Tibial nerve (tissue), 4 donors: ENCODE data around the gene HACD3.

Experiments used
- EP300 ChIP-seq, 2 donors: sonication (generic); formaldehyde crosslinking; IDR thresholded peaks; one replicate each; pipeline ENCODE4 v1.6.1; 2017; ENCODE audit warnings: antibody characterized with exemption in 2 of 2, mild to moderate bottlenecking in 1 of 2
- TF ChIP-seq, protein P1 (sequence below), 5 experiments: fragments of 200-600 bp in 3 of 5; fragments of 450-650 bp in 2 of 5; sonication (generic) in 3 of 5; IDR thresholded peaks; one replicate each; pipeline ENCODE4 v1.5.1; 2016 to 2019; ENCODE audit warnings: antibody characterized with exemption in 5 of 5, mild to moderate bottlenecking in 3 of 5, moderate library complexity in 2 of 5

DNA sequence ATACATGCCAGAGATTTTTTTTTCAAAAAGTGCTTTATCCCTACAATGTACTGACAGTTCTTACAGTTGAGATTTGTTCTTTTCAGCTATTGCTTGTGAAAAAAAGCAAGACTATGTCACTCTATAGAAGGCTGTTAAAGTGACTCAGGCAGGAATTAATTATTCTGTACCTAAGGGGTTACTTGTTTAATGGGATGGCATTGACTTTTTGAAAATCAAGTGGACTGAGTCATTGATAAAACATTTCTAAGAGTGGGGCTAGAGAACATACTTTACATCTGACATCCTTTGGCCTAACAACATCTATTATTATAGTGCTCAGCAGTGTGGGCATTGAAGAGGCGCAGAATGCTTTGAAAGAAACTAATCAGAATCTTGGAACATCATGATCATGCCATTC lies 46.4 kb downstream of the HACD3 start:
- TF ChIP-seq, protein P1, sequence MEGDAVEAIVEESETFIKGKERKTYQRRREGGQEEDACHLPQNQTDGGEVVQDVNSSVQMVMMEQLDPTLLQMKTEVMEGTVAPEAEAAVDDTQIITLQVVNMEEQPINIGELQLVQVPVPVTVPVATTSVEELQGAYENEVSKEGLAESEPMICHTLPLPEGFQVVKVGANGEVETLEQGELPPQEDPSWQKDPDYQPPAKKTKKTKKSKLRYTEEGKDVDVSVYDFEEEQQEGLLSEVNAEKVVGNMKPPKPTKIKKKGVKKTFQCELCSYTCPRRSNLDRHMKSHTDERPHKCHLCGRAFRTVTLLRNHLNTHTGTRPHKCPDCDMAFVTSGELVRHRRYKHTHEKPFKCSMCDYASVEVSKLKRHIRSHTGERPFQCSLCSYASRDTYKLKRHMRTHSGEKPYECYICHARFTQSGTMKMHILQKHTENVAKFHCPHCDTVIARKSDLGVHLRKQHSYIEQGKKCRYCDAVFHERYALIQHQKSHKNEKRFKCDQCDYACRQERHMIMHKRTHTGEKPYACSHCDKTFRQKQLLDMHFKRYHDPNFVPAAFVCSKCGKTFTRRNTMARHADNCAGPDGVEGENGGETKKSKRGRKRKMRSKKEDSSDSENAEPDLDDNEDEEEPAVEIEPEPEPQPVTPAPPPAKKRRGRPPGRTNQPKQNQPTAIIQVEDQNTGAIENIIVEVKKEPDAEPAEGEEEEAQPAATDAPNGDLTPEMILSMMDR (IDR thresholded peaks at IDR 0.05): no peak
- no peak for TF ChIP-seq EP300 (IDR thresholded peaks at IDR 0.05)
